ENCODE data around the gene NUP62CL.
"Not testable (repeated sequence)": the region's sequence is repeated elsewhere in the genome, so short reads cannot be mapped to it uniquely, and the experiment has no call there.

Gene NUP62CL, protein sequence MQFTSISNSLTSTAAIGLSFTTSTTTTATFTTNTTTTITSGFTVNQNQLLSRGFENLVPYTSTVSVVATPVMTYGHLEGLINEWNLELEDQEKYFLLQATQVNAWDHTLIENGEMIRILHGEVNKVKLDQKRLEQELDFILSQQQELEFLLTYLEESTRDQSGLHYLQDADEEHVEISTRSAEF

DNA sequence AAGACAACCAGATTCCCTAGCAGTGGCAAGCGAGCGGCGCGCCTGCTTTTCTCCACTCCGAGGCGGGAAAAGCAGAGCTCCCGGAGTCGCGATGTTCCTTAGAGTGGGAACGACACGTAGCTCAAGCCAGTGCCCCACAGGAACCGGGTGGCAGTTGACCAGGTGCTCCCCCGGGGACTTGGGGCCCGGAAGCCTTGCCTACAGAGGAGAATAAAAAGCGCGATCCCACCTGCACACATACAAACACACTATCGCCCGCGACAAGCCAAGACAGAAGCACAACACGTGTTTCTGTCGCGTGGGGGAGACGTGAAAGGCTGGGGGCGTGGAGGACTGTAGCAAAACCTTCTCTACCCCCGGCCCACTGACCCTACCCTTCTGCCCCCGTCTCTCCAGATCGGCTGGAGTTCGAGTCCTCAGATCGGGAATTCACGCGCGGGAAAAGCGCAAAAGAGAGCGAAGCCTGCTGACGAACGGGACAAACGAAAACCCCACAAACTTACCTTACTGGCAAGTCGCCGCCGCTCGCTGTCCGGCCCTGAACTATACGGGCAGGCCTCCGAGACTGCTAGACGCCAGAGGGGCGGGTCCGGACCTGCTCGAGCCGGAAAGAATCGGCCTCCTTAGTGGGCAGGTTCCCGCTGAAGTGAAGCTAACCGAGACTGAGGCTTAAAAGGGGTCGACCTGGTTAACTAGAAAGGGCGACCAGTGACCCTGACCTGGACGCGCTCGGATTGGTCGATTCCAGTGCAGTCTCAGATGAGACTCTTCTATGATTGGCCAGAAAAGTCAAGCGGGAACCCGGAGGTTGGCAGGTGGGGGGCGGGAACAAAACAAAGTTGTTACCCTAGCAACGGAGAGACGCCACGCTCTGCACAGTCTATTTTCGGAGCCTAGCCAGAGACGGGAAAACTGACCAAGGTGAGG lies at the start of gene NUP62CL, which contains the start of gene DNAAF6:
Gene NUP62CL, minus strand, starts transcription at position 664 of the 927 bp plus-strand sequence. CDS start 31,287 bp downstream, outside the sequence.
Gene DNAAF6, plus strand, starts transcription at position 842 of the 927 bp plus-strand sequence. CDS start 6,265 bp downstream, outside the sequence.
- peak; percentile 53 for DNase-seq (ENCODE audit: low read depth, low spot score)

DNA sequence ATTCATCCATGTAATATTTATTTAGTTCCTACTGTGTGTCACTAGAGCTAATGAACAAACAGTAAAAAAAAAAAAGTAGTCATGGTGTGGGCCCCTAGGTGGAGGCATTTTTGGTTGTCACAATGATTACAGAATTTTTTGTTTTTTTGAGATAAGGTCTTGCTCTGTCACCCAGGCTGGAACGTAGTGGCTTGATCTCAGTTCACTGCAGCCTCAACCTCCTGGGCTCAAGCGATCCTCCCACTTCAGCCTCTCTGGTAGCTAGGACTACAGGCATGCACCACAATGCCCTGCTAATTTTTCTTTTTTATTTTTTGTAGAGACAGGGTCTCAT lies 22.2 kb upstream of the NUP62CL start:
- DNase-seq (ENCODE audit: low read depth, low spot score): no peak

DNA sequence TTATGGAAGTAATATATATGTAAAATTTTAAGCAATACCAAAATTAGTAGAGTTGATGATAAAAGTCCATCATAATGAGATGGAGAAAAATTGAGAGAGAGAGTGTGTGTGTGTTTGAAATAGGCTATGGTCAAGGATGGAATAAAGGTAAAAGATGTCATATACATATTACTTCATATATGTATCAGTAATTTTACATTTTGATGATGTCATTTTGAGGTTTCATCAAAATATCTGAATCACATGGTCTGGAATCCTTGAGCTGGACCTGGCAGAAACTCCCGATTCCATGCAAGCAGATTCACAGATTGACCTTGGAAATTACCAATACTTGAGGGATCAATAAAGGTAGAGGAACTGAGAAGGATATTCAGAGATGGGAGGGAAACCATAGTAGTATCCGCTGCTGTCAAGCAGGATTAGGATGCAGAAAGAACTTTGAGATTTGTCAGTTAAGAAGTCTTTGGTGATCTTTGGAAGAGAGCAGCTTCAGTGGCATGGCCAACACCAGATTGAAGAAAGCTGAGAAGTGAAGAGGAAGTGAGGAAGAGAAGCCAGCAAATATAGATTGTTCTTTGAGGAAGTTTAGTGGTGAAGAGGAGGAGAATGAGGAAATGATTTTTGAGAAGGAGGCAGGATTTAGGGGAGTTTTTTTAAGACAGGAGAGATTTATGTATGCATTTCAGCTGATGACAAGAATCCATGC lies 21.7 kb upstream of the NUP62CL start:
- DNase-seq (ENCODE audit: low read depth, low spot score): no peak

DNA sequence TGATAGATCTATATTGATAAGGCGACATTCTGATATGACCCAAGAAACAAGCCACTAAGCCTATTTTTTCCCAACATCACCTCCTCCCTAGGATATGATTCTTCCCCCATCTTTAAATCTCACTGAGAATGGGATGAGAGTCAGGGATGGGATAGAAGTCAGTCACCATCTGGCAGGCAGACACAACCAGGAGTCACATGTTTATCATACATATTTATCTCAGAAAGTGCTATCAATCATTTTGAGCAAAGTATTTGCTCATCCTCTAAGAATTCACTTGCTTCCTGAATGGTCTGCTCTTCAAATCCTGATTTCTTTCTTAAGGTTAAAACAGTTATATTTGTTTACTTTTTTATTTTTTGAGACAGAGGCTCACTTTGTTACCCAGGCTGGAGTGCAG lies 20.5 kb upstream of the NUP62CL start:
- no peak for DNase-seq (ENCODE audit: low read depth, low spot score)

DNA sequence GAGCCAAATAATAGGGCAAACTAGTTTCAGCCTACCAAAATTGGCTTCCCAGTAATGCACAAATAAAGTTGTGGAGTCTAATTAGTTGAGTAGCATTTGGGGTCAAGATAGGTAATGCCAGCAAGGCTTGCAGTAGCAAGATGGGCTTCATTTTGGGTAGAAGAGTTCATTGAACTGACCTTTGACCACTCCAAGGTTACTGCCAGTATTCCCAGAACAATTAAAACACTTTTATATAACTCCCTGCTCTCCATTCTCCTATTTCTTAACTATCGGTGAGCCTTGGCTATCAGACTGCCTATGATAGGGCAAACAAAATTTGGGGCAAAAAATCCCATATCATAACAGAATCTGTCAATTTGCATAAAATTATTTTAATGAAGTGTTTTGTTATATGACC lies 7.2 kb upstream of the NUP62CL start:
- DNase-seq (ENCODE audit: low read depth, low spot score): no peak

DNA sequence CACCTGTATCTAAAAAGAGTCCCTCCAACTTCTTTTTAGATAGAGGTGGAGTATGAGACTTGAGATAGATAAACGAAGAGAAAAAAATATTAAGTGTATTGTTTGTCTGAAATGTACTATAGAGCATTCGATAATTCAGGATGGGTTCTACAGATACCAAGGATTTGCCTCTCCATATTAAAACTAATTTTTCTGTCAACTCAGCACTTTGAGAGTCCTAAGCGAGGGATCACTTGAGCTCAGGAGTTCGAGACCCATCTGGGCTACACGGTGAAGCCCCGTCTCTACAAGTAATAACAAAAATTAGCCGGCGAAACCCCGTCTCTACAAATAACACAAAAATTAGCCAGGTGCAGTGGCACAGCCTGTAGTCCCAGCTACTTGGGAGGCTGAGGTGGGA lies 1.7 kb upstream of the NUP62CL start:
- DNase-seq (ENCODE audit: low read depth, low spot score): no peak

DNA sequence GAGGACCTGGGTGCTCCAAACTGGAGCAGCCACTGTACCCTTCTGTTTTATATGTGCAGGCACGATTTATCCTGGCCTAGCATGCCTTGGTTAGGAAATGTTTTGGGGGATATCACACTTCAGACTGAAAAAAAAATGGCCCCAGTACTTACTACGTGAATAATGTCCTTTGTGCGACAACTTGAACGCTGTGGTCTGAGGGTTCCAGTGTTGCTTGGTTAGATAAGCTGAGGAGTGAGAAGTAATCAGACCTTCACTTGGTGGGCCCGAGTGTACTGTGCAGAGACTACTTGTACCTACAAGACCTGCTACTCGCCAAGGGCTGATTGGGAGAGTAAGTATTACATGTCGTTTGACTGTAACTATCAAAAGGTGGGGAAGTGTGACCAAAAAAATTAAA lies 856 bp upstream of the NUP62CL start:
- DNase-seq (ENCODE audit: low read depth, low spot score): no peak

DNA sequence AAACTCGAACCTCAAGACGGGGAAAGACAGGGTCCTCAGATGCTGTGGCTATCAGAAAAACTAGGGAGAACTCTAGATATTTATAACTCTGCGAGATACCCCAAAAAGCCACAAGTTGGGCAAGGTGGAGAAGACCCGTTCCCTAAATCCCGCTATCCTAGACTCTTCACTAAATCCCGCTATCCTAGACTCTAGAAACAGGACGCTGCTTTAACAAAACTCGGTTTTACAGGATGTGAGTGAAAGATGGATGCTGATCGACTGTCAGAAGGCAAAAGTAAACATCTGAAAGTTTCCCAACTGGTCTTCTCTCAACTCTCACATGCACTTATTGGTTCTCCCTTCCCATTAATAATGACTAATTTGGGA lies 448 bp upstream of the NUP62CL start:
- no peak for DNase-seq (ENCODE audit: low read depth, low spot score)

DNA sequence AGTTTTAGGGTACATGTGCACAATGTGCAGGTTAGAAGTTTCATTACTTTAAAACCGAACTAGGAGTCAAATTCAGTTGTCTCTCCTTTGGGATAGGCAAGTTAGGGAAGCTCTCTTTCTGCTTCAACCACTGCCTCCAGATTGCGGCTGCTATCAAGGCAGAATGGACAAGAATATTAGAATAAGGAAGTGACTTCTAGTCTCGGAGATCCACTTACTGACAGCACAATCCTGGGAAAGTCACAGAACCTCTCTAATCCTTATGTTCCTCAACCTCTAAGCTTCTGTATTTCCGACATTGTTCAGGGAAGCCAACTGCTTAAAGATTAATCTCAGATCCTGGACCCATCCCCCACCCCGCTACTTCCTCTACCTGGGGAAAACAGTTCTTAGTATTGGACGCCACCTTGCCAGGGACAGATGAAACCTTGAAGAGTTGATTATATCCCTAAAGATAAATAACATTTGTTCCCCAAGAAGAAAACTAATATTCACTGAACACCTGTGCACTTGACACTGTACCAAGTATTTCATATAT lies 2.1 kb downstream of the NUP62CL start:
- no peak for DNase-seq (ENCODE audit: low read depth, low spot score)

DNA sequence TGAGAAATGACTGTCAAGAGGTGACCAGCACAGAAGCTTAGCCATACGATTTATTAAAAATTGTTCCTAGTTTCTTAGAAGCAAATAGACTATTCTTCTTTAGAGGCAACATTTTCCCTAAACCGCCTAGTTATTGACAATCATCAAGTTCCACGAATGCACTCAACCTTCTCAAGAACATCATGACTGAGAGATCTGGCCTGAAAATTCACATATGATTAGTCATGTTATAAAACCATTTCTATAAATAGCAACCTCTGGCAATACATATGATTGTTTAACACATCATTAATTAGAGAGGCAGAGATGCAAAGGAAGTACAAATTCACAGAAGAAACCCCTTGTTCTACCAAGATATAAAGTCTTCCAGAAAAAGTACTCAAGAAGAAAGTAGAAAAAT lies 6.7 kb downstream of the NUP62CL start:
- no peak for DNase-seq (ENCODE audit: low read depth, low spot score)

DNA sequence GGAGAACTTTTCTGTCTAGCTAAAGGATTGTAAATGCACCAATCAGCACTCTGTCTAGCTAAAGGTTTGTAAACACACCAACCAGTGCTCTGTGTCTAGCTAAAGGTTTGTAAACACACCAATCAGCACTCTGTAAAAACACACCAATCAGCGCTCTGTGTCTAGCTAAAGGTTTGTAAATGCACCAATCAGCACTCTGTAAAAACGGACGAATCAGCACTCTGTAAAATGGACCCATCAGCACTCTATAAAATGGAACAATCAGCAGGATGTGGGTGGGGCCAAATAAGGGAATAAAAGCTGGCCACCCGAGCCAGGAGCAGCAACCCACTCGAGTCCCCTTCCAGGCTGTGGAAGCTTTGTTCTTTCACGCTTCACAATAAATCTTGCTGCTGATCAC lies 8.2 kb downstream of the NUP62CL start:
- DNase-seq (ENCODE audit: low read depth, low spot score): not testable (repeated sequence)

DNA sequence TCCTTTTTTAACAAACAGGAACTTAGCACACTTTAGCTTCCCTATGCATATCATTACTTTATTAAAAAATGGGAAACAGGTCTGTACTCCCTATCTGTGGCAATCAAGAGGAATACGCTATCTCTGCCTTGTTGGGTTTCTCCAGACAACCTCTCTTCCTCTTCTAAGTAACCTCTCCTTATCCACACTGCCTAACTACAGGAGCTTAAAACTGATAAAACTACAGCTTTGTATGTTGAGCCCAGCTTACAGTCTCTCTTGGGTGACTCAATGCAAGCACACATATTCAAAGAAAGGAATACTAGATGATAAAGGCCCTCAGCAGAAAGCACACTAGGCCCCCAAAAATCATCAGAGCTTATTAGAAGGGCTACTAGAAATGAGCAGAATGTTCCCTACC lies 8.9 kb downstream of the NUP62CL start:
- DNase-seq (ENCODE audit: low read depth, low spot score): no peak

DNA sequence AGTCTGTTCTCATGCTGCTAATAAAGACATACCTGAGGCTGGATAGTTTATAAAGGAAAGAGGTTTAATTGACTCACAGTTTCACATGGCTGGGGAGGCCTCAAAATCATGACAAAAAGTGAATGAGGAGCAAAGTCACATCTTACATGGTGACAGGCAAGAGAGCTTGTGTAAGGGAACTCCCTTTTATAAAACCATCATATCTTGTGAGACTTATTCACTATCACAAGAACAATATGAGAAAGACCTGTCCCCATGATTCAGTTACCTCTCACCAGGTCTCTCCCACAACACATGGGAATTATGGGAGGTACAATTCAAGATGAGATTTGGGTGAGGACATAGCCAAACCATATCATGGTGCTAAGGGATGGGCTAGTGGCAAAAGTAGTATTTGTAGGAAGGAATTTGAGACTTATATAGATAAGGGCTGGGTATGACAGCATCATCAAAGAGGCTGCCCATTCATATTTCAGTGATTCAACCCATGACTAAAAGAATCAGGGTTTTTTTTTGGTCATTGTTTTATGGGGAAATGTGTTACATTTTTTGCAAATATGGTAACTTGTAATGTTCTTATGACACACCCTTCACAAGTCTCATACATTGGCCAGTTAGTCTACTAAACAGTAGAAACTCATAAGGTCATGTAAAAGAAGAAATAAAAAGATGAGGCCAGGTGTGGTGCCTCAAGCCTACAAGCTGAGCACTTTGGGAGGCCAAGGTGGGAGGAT lies 34.7 kb downstream of the NUP62CL start:
- DNase-seq (ENCODE audit: low read depth, low spot score): no peak

DNA sequence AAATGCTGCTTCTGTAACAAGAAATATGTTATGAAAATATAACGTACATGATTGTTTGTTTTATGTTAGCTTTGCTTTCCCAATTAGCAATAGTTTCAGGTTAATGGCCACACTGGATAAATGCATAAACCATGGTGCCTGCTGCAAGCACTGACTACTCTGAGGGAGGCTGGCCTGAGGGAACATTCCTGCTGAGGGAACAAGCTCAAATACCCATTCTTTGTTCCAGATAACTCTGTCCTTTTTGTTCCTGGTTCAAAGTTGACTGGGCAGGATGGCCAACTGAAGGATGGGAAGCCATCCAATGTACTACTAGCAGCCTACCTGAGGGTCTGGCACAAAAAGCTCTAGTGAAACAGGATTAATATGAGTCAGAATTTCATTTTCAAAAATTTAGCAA lies 37.5 kb downstream of the NUP62CL start:
- no peak for DNase-seq (ENCODE audit: low read depth, low spot score)

DNA sequence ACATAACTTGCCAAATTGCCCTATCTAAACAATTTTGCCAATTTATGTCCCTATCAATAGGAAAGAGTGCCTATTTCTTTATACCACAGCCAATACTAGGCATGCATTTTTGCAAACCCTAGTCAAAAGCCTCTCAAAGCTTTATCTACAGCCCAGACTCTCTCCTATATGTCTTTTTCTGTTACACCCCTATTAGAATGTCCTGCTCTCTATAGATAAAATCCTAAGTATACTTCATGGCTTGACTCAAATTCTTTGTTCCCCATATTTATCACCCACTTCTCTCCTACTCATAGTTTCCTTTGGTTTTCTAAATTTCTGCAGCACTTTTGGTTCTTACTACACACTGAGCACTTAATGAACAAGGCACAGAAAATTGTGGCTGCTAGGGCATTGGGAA lies 38.0 kb downstream of the NUP62CL start:
- DNase-seq (ENCODE audit: low read depth, low spot score): no peak

DNA sequence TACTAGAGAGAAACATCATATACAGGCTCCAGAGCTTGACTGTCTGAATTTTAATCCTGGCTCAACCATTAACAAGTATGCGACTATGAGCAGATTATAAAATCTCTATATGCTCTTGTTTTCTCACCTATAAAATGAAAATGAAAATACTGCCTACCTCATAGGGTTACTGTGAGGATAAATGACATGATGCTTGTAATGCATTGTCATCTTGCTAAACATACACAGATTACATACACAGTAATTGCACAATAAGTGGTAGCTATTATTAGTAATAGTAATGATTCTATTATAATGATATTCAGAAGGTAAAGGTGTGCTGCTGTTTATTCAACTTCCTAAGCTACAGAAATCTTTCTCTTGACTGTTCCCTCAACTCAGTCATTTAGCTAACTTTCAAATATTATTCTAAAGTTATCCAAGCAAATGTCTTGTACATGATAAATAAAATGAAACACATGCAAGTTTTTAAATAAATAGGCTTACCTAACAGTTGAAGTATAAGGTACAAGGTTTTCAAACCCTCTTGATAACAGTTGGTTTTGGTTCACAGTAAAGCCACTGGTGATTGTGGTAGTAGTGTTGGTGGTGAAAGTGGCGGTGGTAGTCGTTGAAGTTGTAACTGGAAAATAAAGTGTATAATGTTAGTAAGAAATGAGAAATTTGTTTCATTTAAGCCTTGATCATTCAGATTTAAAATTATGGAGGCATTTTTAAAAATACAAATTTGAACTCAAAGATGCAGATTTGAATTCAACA lies 38.9 kb downstream of the NUP62CL start:
- no peak for DNase-seq (ENCODE audit: low read depth, low spot score)

DNA sequence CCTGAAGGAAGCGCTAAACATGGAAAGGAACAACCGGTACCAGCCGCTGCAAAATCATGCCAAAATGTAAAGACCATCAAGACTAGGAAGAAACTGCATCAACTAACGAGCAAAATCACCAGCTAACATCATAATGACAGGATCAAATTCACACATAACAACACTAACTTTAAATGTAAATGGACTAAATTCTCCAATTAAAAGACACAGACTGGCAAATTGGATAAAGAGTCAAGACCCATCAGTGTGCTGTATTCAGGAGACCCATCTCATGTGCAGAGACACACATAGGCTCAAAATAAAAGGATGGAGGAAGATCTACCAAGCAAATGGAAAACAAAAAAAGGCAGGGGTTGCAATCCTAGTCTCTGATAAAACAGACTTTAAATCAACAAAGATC lies 48.6 kb downstream of the NUP62CL start:
- not testable (repeated sequence) for DNase-seq (ENCODE audit: low read depth, low spot score)

DNA sequence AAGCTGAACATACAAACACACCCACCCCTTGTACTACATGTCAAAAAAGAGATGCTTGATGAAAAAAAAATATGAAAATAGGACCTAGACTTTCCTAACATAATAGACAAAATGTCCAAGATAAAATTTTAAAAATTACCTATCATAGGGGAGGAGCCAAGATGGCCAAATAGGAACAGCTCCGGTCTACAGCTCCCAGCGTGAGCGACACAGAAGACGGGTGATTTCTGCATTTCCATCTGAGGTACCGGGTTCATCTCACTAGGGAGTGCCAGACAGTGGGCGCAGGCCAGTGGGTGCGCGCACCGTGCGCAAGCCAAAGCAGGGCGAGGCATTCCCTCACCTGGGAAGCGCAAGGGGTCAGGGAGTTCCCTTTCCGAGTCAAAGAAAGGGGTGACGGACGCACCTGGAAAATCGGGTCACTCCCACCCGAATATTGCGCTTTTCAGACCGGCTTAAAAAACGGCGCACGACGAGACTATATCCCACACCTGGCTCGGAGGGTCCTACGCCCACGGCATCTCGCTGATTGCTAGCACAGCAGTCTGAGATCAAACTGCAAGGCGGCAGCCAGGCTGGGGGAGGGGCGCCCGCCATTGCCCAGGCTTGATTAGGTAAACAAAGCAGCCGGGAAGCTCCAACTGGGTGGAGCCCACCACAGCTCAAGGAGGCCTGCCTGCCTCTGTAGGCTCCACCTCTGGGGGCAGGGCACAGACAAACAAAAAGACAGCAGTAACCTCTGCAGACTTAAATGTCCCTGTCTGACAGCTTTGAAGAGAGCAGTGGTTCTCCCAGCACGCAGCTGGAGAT lies 50.4 kb downstream of the NUP62CL start:
- not testable (repeated sequence) for DNase-seq (ENCODE audit: low read depth, low spot score)

DNA sequence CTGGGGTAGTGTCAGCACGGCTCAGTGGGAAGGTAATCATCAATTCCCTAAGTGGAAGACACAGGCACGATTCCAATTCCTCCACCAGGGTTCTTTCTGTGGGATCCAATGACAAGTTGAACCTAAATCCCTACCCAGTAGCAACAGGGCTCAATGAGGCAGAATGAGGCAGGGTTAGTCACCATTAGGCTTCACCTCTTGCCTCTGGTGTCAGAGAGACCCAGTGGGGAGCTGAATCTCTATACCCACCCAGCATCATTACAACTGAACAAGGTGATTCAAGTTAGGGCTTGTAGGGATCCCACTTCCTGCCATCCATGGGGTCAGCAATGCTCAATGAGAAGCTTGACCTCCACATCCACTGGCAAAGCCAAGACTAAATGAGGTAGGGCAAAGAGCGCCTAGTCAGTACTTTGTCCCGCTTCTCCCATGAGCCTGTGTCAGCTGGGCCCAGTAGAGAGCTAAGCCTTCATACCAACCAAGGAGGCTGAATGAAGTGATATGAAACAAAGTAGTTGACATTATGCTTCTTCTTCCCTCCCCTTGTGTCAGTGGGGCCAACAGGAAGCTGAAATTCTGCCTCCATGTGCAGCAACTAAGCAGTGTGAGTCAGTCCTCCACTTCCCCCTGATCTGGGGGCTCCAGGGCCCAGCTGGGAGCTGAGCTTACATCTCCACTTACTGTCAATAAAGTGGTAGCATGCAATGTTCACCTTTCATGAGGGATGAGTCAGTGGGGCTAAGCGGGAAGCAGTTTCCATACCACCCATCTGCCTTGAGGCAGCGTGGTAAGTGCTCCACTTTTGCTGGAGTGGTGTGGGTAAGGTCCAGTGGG lies 51.2 kb downstream of the NUP62CL start:
- peak; percentile 1 for DNase-seq (ENCODE audit: low read depth, low spot score)

Measured in astrocyte of the hippocampus (primary cell).